GM19397 (cell line): ENCODE results near the gene LRFN5.

Experiments
- ATAC-seq: cut with Tn5 transposase; IDR thresholded peaks from one replicate; pipeline ENCODE4 v1.9.1; 2021; ENCODE audit warnings: mild to moderate bottlenecking, moderate library complexity; ENCODE audit not compliant: unreplicated experiment

The LRFN5 gene

GRCh38 chr14:41766772-41767171, 160.1 kb downstream of the LRFN5 start:
- no peak for ATAC-seq

DNA sequence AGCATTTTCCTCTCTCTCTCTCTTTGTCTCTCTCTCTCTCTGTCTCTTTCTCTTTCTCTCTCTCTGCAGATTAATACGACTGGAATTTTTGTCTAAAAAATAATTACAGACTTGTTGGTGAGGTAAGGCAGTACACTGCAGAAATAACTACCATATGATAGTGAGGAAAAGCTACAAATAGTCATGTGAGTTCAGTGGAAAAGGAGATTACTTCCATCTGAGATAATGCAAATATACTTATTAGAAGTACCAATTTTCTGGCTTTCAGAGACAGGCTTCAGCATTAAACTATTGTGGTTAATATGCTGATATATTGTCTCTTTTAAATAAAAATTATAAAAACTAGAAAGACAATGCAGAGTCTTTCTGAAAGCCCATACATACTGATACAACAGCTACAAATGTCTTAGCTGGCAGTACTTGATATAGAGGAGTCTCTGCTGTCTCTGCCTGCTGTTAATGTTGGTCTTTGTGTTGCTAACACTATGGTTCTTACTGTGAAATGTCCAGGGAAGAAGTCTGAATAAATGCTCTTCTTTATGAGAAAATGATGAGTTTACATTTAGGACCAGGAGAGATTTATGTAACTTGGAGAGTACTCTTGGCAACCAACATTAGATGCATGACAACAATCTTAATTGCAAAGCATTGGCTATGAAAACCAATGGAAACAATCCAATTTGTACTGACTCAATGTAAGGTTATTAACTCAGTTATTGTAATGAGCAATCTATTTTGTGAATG, 167.0 kb downstream of the LRFN5 start:
- ATAC-seq: no peak

- no peak for ATAC-seq
These were observed 175.8 kb downstream of the LRFN5 start for GRCh38 chr14:41782511-41782910.

- ATAC-seq: no peak
These were observed 176.7 kb downstream of the LRFN5 start for GRCh38 chr14:41783403-41783802.

DNA sequence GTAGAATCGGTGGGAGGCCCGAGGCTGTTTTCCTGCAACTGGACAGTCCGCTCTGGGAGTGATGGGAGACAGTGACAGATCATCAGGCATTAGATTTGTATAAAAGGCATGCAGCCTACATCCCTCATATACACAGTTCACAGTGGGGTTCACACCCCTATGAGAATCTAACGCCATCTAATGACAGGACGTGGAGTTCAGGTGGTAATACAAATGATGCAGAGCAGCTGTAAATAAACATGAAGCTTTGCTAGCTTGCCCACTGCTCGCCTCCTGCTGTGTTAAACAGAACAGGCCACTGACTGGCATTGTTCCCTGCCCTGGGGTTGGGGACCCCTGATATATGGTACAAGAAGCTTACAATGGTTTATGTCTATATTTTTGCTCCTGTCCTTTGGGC, 179.0 kb downstream of the LRFN5 start:
- ATAC-seq: no peak

DNA sequence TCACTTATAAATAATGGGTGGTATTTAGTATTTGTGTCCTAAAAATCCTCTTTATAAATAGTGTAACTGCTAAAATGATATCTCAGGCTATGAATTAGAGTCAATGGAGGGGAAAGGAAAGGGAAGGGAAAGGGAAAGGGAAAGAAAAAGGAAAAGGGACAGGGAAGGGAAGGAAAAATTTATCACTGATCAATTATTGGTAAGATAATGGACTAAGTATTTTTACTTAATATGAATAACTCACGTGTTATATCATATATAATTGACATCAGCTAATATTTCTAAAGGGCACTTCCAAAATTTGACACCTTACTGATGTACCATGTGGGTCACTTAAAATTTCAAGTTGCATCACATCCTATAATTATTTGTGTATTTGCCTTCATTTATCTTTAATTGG, 193.1 kb downstream of the LRFN5 start:
- no peak for ATAC-seq

DNA sequence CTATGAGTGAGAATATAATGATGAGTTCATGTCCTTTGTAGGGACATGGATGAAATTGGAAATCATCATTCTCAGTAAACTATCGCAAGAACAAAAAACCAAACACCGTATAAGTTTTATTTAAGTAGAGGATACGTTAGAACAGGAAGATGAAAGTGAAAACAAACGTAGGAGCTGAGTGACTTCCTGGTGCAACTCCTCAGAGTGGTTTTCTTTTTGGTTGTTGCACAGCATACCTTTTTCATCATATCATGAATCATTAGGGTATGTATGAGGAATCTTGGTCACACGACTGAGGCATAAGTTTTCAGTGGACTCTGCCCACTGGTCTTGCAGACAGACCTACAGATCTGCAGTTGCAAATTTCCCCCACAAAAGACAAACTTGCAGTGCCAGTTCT, 199.0 kb downstream of the LRFN5 start:
- no peak for ATAC-seq

GRCh38 chr14:41806366-41806975, 199.8 kb downstream of the LRFN5 start:
- no peak for ATAC-seq

DNA sequence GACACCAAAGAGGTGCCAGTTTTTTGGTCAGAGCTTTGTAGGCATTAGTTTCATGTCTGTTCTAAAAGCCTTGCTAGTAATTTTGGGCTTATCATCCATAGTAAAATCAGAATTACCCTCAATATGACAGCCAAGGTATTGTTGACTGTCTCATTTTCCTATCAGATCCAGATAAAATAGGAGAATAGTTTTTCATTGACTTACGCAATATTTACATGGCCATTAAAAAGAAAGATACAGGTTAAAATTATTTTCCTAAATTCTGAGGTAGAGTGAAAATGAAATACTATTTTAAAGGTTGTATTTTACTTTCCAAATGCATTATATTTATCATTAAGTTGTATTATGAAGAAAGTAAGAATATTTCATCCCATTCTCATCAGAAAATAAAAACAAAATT, 203.7 kb downstream of the LRFN5 start:
- no peak for ATAC-seq

- no peak for ATAC-seq
These were observed 210.9 kb downstream of the LRFN5 start for GRCh38 chr14:41817626-41818025.

DNA sequence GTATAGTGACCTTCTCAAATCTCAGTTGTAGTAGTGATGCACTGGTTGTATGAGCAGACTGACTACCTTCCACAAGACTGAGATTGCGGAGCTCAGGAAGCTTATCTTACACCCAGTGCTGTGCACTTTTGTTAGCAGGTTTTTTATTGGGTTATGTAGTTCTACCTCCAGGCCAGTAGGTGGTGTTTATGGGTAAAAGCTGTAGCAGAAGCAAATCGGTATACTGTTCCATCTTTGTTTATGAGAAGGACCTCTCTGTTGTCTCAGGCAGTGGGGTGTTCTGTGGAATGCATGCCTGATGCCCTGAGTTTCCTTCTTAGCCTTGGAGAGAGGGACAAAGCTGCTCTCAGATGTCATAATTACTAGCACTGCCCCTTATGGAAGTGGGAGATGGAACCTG, 217.8 kb downstream of the LRFN5 start:
- ATAC-seq: no peak

DNA sequence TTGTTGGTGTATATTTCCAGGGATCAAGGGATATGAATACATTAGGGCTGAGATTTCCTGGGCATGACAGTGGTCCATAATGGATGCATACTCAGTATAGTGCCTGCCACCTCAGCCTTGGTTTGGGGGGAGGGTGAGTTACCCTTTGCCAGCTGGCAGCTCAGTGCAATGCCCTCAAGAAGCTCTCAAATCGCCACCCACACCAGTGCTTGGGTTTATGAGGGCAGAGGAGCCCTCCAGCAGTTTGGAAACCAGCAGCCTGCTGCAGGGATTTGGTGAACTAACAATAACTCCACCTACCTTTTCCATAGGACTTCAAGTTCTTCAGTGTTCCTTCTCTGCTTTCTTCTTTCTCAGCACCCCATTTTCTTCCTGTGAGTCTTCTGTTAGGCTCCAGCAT, 218.9 kb downstream of the LRFN5 start:
- no peak for ATAC-seq

DNA sequence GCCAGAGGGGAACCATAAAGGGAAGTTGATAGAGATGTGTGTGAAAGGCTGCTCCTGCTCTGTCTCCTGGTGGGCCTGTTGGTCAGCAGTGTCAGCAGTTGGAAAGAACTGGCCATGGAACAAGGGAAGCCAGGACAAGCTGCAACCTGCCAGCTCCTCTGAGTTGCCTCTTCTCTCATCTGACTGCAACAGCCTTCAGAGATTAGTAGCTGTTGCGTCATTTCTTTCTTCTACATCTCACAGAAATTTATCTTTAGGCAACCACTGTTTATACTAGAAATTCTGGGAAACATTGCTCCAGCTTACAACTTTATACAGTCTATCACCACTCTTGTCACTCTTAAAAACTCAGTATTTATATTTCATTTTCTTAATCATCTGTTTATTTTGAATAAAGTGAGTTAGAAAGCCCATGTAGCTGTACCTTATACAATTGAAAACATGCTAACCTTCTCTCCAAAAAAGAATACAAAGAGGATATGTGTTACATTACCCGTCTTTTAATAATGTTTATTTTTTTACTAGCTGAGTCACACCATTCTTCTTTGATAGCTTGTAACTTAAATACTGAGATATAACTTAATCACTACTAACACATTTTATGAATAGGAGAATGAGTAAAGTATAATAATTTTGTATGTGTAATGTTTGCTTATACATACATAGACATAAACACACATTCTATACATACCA, 224.2 kb downstream of the LRFN5 start:
- ATAC-seq: no peak

DNA sequence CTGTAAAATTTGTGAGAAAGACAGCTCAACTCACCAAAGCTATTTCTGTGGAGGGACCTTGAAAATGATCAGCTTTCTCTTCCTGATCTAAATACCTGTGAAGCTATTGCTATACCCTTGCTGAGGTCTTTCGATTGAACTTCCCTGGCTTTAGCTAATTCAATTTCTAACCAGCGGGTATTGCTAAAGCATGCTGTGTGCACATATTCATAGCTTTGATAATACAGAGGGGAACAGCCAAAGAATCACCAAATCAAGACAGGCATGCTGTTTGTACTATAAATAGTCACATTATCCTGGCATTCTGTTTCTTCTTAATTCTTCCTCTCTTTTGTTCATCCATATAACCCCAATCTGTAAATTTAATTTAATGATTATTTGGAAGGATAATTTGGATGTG, 233.0 kb downstream of the LRFN5 start:
- no peak for ATAC-seq

- no peak for ATAC-seq
These were observed 252.7 kb downstream of the LRFN5 start for GRCh38 chr14:41859336-41859735.

DNA sequence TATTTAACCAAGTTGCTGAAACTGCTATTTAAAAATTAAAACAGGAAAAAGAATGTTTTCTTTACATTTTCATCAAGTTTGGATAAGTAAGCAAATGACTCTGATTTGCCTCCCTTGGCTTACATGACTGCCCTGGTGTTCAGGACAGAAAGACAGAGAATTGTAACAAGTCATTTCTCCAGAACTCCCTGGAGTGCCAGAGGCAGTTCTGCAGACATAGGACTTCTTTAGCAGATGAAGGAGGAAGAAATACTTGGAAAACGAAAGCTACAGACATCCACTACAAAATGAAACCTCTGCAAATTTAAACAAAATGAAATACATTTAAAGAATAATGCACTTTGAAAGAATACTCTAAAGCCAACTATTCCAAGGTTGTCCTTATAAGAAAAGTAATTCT, 253.9 kb downstream of the LRFN5 start:
- ATAC-seq: no peak

DNA sequence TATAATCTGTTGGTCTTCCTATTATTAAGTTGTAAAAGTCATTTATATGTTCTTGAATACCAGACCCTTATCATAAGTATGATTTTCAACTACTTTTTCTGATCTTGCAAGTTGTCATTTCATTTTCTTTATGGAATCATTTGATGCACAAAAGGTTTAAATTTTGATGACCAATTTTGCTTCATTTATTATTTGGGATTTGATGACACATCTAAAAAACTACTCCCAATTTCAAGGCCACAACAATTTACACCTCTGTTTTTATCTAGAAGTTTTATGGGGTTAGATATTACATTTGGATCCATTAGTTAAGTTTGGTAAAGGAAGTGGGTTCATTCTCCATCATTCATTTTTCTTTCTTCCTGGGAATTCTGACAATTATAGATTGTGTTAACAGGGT, 259.2 kb downstream of the LRFN5 start:
- ATAC-seq: no peak

GRCh38 chr14:41868396-41868795, 261.7 kb downstream of the LRFN5 start:
- ATAC-seq: no peak

DNA sequence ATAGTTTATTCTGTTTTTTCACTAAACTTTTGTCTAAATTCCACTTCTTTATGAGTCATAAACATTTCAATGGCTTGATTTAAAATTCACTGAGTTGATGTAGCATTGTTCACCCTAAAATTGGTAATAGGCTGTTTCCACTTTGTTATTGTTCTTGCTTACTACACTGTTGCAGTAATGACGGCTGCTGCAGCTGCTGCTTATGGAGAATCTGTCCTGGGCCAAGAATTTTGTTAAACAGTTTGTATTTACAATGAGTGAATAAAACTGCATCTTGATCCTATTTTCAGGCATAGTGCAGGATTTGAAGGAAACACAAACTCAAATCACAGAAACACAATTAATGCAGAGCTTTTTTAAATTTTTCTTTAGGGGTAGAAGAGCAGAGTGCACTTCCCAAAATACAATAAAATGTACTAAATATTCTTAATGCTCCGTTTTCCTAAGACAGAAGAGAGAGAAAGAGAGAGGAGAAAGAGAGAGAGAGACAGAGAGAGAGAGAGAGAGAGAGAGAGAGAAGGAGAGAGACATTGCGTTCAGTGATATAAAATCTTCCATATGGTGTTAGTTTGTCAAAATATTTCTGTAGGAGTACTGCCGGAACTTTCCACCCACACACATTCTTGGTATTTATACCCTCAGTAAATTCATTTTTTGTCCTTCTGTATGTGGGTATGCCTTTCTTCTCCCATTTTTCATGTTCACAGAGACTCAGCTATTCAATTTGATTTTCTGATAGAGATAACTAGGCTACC, 266.4 kb downstream of the LRFN5 start:
- no peak for ATAC-seq

DNA sequence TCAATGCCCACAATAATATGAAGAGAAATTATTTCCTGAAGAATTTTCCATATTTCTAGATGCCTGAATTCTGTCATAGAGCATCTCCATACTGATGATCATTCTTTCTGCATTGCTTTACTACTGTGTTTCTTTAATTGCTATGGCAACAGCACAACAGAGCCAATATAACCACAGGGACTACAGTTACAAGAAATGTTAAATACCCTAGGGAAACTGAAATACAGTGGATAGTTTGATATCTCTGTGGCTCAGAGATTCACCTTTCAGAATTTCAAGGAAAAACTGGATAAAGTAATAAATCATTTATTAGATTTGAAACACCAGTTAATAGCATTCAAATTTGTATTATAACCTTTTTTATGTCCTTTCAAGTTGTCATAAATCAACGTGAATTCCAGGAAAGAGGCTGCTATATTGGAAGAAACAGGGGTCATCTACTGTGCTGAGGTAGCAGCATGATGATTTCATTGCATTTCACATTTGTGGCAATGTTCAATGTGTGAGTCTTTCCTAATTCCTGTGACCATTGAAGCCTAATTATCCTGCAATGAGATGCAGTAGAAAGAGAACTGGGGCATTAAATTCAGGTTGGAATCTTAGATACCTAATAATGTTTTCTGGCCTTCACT, 267.1 kb downstream of the LRFN5 start:
- no peak for ATAC-seq

DNA sequence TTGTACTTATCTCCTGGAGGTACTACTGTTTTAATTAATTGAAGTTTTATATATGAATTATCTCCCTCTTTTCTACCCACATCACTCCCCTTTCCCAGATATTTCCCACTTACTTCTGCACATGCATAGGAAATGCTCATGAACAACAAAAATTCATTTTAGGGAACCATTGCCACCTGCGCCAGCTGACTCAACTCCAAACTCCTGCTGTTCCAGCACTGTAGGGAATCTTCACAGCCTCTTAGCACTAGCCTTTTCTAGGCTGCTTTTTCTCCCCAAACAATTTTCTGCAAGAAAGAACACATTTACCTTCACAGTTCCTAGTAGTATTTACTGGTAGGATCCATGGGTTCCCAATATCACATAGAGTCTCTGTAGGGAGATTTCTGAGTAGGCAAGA, 268.4 kb downstream of the LRFN5 start:
- no peak for ATAC-seq
